Urothelium cell line (cell line): Measurements from ENCODE around the gene PPM1L.

Source experiments
- DNase-seq: peaks from one replicate; pipeline ENCODE4 v3.0.0; 2011; ENCODE audit warnings: low spot score, mixed read lengths
- FAIRE-seq: peaks from 2 replicates; lab custom pipeline; 2011; peaks lifted over from hg19 to GRCh38; lab: Jason Lieb, UNC

PPM1L gene

GRCh38 chr3:160842021-160843005 lies 86.3 kb downstream of the PPM1L start:
- DNase-seq (no peak), FAIRE-seq (no peak)

GRCh38 chr3:160851629-160852210 lies 95.7 kb downstream of the PPM1L start:
- no peak for DNase-seq
- FAIRE-seq: no peak

GRCh38 chr3:160852856-160853255 lies 96.8 kb downstream of the PPM1L start:
- DNase-seq: no peak
- no peak for FAIRE-seq

GRCh38 chr3:160856450-160856849 lies 100.4 kb downstream of the PPM1L start:
- no peak for DNase-seq

GRCh38 chr3:160857476-160858119 lies 101.6 kb downstream of the PPM1L start:
- FAIRE-seq: no peak
- DNase-seq: no peak

More at GRCh38 chr3:160856450-160856849, 100.4 kb downstream of the PPM1L start:
- no peak for FAIRE-seq

GRCh38 chr3:160860346-160860745 lies 104.3 kb downstream of the PPM1L start:
- no peak for DNase-seq
- no peak for FAIRE-seq

GRCh38 chr3:160869825-160870224 lies 113.8 kb downstream of the PPM1L start:
- DNase-seq (no peak), FAIRE-seq (no peak)

GRCh38 chr3:160870327-160870726 lies 114.3 kb downstream of the PPM1L start:
- no peak for FAIRE-seq
- no peak for DNase-seq

GRCh38 chr3:160874736-160875135 lies 118.7 kb downstream of the PPM1L start:
- DNase-seq (no peak), FAIRE-seq (no peak)

- FAIRE-seq: no peak
- DNase-seq: no peak
Measured at GRCh38 chr3:160876643-160877042, 120.6 kb downstream of the PPM1L start.

GRCh38 chr3:160879859-160880258 lies 123.8 kb downstream of the PPM1L start:
- DNase-seq: no peak
- no peak for FAIRE-seq

- FAIRE-seq (no peak), DNase-seq (no peak)
Measured at GRCh38 chr3:160883373-160883772, 127.3 kb downstream of the PPM1L start.

- no peak for DNase-seq
Measured at GRCh38 chr3:160885791-160886286, 129.8 kb downstream of the PPM1L start.

GRCh38 chr3:160886421-160886820 lies 130.4 kb downstream of the PPM1L start:
- FAIRE-seq: no peak

More at GRCh38 chr3:160885791-160886286, 129.8 kb downstream of the PPM1L start:
- FAIRE-seq: no peak

GRCh38 chr3:160893207-160893606 lies 137.2 kb downstream of the PPM1L start:
- DNase-seq (no peak), FAIRE-seq (no peak)

More at GRCh38 chr3:160886421-160886820, 130.4 kb downstream of the PPM1L start:
- no peak for DNase-seq

- FAIRE-seq (no peak), DNase-seq (no peak)
Measured at GRCh38 chr3:160904691-160905090, 148.7 kb downstream of the PPM1L start.

GRCh38 chr3:160906646-160907045 lies 150.6 kb downstream of the PPM1L start:
- DNase-seq (no peak), FAIRE-seq (no peak)

- DNase-seq (no peak), FAIRE-seq (no peak)
Measured at GRCh38 chr3:160909917-160910316, 153.9 kb downstream of the PPM1L start.

GRCh38 chr3:160911411-160911810 lies 155.4 kb downstream of the PPM1L start:
- FAIRE-seq (no peak), DNase-seq (no peak)

GRCh38 chr3:160916472-160916871 lies 160.4 kb downstream of the PPM1L start:
- DNase-seq (no peak), FAIRE-seq (no peak)

- no peak for DNase-seq
- no peak for FAIRE-seq
Measured at GRCh38 chr3:160919942-160920341, 163.9 kb downstream of the PPM1L start.
